ENCODE data around the gene HIVEP3. TPM values are rescaled to one million over a fixed set of nuclear protein-coding genes. Genes with fewer than 3 reads are reported as not detected.
"Not testable (repeated sequence)": the region's sequence is repeated elsewhere in the genome, so short reads cannot be mapped to it uniquely, and the experiment has no call there.

Gene HIVEP3
- total RNA-seq, 2 donors from 2014 or later: 4.7 to 5.8 TPM

DNA sequence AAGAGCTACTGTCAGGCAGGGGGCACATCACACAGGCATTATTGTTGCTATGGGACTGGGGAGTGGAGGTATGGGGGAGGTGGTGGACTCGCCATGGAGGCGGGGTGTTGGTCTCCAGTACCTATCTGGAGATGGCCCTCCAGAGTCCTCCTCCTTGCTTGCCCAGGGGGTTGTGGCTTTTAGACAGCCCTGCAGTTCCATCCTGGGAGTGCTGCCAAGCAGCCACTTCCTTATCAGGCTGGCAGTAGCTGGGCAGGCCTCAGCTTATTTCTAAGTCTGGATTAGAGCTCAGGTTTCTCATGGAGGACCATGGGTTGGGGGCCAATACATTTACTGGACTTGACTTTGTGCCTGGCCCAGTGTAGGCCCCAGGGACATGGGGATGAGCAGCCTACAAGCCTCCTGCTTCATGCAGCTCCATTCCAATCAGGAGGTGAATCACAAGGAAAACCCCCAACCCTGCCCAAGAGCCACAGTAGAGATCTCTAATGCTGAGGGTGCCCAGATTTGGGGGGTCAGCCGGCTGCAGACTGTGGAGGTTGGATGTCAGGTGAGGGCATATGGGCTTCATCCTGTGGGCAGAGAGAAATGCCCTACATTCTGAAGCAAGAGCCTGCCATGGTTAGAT, 223.5 kb downstream of the HIVEP3 start:
- H3K4me1 ChIP-seq: peaks cover 0 to 26% of the 10 kb centered on the region in 2 donors
- H3K4me3 ChIP-seq: no peak overlapping the region
- H3K9me3 ChIP-seq: no peaks in the 10 kb centered on the region
- H3K27me3 ChIP-seq: no peaks in the 10 kb centered on the region
- DNase-seq (ENCODE audit: low spot score): no peak
- H3K36me3 ChIP-seq: no peaks in the 10 kb centered on the region
- TF ChIP-seq, protein P1, sequence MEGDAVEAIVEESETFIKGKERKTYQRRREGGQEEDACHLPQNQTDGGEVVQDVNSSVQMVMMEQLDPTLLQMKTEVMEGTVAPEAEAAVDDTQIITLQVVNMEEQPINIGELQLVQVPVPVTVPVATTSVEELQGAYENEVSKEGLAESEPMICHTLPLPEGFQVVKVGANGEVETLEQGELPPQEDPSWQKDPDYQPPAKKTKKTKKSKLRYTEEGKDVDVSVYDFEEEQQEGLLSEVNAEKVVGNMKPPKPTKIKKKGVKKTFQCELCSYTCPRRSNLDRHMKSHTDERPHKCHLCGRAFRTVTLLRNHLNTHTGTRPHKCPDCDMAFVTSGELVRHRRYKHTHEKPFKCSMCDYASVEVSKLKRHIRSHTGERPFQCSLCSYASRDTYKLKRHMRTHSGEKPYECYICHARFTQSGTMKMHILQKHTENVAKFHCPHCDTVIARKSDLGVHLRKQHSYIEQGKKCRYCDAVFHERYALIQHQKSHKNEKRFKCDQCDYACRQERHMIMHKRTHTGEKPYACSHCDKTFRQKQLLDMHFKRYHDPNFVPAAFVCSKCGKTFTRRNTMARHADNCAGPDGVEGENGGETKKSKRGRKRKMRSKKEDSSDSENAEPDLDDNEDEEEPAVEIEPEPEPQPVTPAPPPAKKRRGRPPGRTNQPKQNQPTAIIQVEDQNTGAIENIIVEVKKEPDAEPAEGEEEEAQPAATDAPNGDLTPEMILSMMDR (IDR thresholded peaks at IDR 0.05): no peak
- H3K27ac ChIP-seq: peak overlapping the region; percentile 29 to 60

DNA sequence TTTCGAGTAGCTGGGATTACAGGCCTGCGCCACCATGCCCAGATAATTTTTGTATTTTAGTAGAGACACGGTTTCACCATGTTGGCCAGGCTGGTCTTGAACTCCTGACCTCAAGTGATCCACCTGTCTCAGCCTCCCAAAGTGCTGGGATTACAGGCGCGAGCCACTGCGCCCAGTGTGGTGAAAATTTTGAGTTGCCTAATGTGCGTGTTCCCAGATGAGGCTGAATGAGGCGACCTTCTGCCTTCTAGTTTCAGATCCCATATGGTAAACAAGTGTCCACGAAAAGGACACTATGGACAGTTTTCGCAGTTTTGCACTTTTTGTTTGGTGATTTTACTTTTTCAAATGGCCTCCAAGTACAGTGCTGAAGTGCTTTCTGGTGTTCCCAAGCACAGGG, 226.8 kb downstream of the HIVEP3 start:
- H3K9me3 ChIP-seq; DNase-seq (ENCODE audit: low spot score); H3K36me3 ChIP-seq; H3K4me3 ChIP-seq; H3K27me3 ChIP-seq; H3K27ac ChIP-seq: not testable (repeated sequence)
- H3K4me1 ChIP-seq: peaks cover 0 to 27% of the 10 kb centered on the region in 2 donors

- no peak overlapping the region for H3K4me3 ChIP-seq
- H3K27ac ChIP-seq: no peak overlapping the region
- no peaks in the 10 kb centered on the region for H3K9me3 ChIP-seq
- DNase-seq (ENCODE audit: low spot score): no peak
- TF ChIP-seq, protein P1 (IDR thresholded peaks at IDR 0.05): no peak
- no peaks in the 10 kb centered on the region for H3K27me3 ChIP-seq
- H3K4me1 ChIP-seq: peaks cover 0 to 27% of the 10 kb centered on the region in 2 donors
- H3K36me3 ChIP-seq: no peaks in the 10 kb centered on the region
These were observed 227.3 kb downstream of the HIVEP3 start for GRCh38 chr1:41691424-41691823.

- Histone ChIP-seq H3K4me1 (peaks cover 0 to 17% of the 10 kb centered on the region in 2 donors), H3K9me3 (no peaks in the 10 kb centered on the region), H3K4me3 (no peak overlapping the region), H3K36me3 (no peaks in the 10 kb centered on the region), H3K27ac (no peak overlapping the region), H3K27me3 (no peaks in the 10 kb centered on the region)
- TF ChIP-seq, protein P1 (IDR thresholded peaks at IDR 0.05): no peak
- DNase-seq (ENCODE audit: low spot score): no peak
These were observed 228.4 kb downstream of the HIVEP3 start for GRCh38 chr1:41690331-41690730.

GRCh38 chr1:41689558-41689981, 229.2 kb downstream of the HIVEP3 start:
- Histone ChIP-seq H3K36me3 (no peaks in the 10 kb centered on the region), H3K9me3 (no peaks in the 10 kb centered on the region), H3K27me3 (no peaks in the 10 kb centered on the region), H3K27ac (no peak overlapping the region), H3K4me1 (peaks cover 0 to 13% of the 10 kb centered on the region in 2 donors), H3K4me3 (no peak overlapping the region)
- no peak for DNase-seq (ENCODE audit: low spot score)
- TF ChIP-seq, protein P1 (IDR thresholded peaks at IDR 0.05): no peak

GRCh38 chr1:41689139-41689538, 229.6 kb downstream of the HIVEP3 start:
- no peak for DNase-seq (ENCODE audit: low spot score)
- Histone ChIP-seq H3K27ac (no peak overlapping the region), H3K36me3 (no peaks in the 10 kb centered on the region), H3K27me3 (no peaks in the 10 kb centered on the region), H3K9me3 (no peaks in the 10 kb centered on the region), H3K4me3 (no peak overlapping the region), H3K4me1 (peaks cover 0 to 16% of the 10 kb centered on the region in 2 donors)
- TF ChIP-seq, protein P1 (IDR thresholded peaks at IDR 0.05): no peak

Measured in right atrium auricular region (tissue), 2 donors.